RPMI8226 (cell line): Measurements from ENCODE around the gene LRIG2.
A peak's percentile ranks its signal among the peaks of the same experiment; 100 is the strongest.
"Not testable (repeated sequence)": the region's sequence is repeated elsewhere in the genome, so short reads cannot be mapped to it uniquely, and the experiment has no call there.

Source experiments
- DNase-seq: peaks from one replicate; pipeline ENCODE4 v3.0.0-alpha.2; 2015

Gene LRIG2

GRCh38 chr1:113072757-113073478 is at the start of gene LRIG2:
Gene LRIG2 (plus strand): TSS chr1:113073198. CDS start chr1:113073407, 209 bp downstream.
- peak; percentile 96 for DNase-seq

GRCh38 chr1:113023316-113023715 is 49.7 kb upstream of the LRIG2 start:
- not testable (repeated sequence) for DNase-seq

- DNase-seq: no peak
Measured at GRCh38 chr1:113027007-113027406, 46.0 kb upstream of the LRIG2 start.

GRCh38 chr1:113027449-113027848 is 45.5 kb upstream of the LRIG2 start:
- DNase-seq: no peak

GRCh38 chr1:113029822-113030221 is 43.2 kb upstream of the LRIG2 start:
- DNase-seq: no peak

GRCh38 chr1:113031171-113031933 is 41.6 kb upstream of the LRIG2 start:
- no peak for DNase-seq

- no peak for DNase-seq
Measured at GRCh38 chr1:113035086-113035485, 37.9 kb upstream of the LRIG2 start.

- DNase-seq: no peak
Measured at GRCh38 chr1:113036639-113037321, 36.2 kb upstream of the LRIG2 start.

GRCh38 chr1:113040041-113040440 is 33.0 kb upstream of the LRIG2 start:
- no peak for DNase-seq

GRCh38 chr1:113040718-113041412 is 32.1 kb upstream of the LRIG2 start:
- no peak for DNase-seq

- DNase-seq: no peak
Measured at GRCh38 chr1:113041569-113042284, 31.3 kb upstream of the LRIG2 start.

GRCh38 chr1:113042285-113043143 is 30.5 kb upstream of the LRIG2 start:
- peak; percentile 64 for DNase-seq

GRCh38 chr1:113043144-113043488 is 29.9 kb upstream of the LRIG2 start:
- not testable (repeated sequence) for DNase-seq

GRCh38 chr1:113046569-113046968 is 26.4 kb upstream of the LRIG2 start:
- DNase-seq: no peak

- no peak for DNase-seq
Measured at GRCh38 chr1:113048064-113048463, 24.9 kb upstream of the LRIG2 start.

- no peak for DNase-seq
Measured at GRCh38 chr1:113053344-113054126, 19.5 kb upstream of the LRIG2 start.

- no peak for DNase-seq
Measured at GRCh38 chr1:113055570-113055969, 17.4 kb upstream of the LRIG2 start.

GRCh38 chr1:113057006-113057405 is 16.0 kb upstream of the LRIG2 start:
- no peak for DNase-seq

- DNase-seq: no peak
Measured at GRCh38 chr1:113058941-113059706, 13.9 kb upstream of the LRIG2 start.

GRCh38 chr1:113063456-113063855 is 9.5 kb upstream of the LRIG2 start:
- DNase-seq: not testable (repeated sequence)
